GM21526 (cell line): Measurements from ENCODE around the gene NANOS3.

ENCODE experiments used
- ATAC-seq: cut with Tn5 transposase; IDR thresholded peaks from one replicate; pipeline ENCODE4 v1.9.1; 2021; ENCODE audit warnings: moderate library complexity; ENCODE audit not compliant: unreplicated experiment, low FRiP score

Gene NANOS3

DNA sequence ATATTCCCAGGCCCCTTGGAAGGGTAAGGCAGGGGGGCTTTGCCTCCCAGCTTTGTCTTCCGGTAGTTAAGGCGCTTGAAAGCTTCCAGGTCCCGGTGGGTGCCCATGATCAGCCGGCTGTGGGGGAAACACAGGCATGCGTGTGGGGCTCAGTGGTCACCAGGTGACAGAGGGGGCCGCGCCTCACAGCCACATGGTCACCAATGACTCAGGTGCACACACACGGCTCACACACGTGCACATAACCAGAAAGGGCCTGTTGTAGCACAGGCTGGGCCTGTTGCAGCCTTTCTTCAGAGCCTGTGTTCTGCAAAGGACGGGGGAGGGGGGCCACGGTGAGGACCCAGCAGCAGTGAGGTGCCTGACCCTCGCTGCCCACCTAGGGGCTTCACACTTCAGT is 5.9 kb downstream of the NANOS3 start:
- no peak for ATAC-seq

DNA sequence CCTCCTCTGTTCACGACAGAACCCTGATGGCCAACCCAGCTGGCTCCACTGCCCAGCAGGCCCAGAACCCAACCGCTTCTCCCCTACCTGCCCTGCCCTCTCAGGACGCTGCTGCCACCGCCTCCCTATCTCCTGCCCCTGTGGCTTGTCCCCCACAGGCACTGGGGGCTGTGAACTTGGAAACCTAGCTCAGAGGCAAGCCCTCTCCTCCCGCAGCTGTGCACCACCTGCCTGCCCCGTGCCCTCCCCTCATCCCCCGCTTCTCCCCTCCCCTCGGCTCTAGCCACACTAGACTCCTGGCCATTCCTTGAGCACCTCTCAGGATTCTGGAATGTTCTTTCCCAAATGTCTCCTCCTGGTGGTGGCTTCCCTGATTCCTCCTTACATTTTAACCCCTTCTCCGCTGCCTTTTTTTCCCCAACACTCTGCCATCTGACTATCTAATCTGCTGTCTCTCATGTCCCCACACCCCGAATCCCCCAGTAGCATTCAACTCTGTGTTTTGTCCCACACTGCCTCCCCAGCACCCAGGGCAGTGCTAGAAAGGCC is 6.7 kb downstream of the NANOS3 start:
- ATAC-seq, result no peak

DNA sequence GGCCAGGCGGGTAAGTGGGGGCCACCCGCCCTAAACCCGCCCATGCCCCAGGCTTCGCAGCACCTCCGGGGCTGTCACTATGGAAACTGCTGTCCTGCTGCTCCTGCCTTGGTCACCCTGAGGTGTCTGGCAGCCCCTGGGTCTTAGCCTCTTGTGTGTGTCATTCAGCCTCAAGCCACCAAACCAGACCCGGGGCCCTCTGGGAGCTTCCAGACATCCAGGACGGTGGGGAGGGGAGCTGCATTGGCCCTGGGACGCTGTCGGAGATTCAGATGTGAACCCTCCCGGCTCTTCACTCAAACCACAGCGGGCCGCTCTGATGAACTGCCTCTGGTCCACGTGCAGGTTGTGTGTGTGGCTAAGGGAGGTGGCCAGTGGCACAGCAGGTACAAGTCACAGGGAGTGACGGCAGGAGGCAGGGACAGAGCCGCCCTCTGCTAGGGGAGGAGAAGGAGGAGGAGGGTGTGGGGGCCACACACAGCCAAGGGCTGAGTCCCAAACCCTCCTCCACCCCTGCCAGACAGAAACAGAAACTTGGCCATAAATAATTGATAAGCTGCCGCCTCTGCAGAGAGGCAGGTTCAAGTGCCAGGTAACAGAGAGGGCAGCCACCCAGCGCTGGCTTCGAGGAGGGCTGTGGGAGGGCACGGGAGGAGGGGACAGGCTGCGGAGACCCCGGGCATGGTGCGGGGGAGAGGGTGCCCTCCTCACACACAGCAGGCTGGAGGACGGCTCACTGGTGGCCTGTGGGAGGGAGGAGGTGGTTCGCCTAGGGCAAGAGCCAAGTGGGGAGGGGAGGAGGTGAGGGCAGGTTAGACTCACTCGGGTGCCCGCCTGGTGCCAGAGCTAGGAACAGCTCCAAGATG is 8.0 kb downstream of the NANOS3 start:
- no peak for ATAC-seq

DNA sequence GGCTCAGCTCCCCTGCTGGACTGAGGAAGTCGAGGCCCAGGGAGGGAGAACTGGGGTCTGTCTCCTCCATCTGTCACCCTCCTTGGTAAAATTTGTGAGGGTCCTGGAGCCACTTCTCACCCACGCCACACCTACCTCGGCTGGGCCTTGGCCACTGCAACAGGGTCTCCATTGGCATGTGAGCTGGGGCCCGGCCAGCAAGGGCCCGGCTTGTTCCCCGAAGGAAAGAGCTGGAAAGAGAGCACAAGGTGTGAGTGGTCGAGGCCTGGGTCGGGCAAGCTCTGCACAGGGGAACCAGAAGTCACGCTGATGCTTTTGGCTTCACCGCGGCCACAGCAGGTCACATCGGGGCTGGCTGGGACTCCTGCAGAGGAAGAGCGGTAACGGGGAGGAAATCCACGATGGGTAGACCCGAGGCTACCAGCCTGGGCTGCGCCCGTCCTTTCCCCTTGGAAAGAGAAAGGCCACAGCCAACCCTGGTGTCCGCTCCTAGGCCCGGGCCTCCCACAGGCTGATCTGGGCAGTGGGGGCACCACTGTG is 9.0 kb downstream of the NANOS3 start:
- no peak for ATAC-seq

DNA sequence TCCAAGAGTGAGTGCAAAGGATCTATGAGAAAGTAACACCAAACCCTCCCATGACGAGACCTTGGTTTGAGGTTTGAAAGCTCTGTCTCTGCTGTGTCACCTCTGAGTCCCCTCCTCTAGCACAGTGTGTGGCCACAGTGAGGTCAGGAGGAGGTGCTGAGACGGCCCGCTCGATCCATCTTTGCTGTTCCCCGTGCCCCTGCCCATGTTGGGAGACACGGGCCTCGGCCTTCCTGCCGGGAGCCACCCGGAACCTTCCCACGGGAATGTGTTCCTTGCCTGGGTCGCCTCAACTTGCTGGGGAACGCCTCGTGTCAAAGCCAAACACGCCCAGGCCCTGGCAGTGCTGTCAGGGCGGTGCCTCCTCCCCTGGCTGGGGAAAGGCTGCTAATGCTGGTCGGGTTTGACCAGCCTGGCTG is 10.1 kb downstream of the NANOS3 start:
- no peak for ATAC-seq

DNA sequence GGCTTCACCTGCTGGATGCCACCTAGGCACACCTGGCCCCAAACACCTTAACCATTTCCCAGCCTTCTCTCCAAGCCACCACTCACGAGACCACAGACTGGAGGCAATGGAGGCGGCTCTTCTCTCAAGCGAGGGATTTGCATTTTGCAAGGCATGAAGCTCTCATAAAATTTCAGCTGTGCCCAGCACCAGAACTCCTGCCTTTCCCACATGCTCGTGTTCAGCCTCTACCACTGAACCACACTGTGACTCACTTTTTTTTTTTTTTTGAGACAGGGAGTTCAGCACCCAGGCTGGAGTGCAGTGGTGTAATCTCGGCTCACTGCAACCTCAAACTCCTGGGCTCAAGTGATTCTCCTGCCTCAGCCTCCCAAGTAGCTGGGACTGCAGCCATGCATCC is 10.6 kb downstream of the NANOS3 start:
- no peak for ATAC-seq

DNA sequence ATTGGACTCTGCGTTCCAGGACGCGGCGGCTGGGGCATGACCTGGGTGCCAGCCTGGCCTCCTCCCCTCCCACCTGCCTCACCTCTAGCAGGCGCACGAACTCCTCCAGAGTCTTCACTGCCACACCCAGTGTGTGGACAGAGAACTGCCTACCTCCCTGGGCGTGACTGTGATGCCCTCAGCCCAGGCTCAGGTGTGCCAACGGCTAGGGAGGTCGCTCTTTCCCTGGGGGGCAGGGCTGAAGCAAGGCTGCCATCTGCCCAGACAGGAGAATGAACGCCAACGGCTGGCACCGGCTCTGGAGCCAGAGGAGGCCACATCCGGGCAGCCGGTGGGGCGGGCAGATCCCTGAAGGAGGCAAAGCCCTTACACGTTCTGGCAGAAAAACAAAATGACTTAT is 11.3 kb downstream of the NANOS3 start:
- ATAC-seq, result no peak

DNA sequence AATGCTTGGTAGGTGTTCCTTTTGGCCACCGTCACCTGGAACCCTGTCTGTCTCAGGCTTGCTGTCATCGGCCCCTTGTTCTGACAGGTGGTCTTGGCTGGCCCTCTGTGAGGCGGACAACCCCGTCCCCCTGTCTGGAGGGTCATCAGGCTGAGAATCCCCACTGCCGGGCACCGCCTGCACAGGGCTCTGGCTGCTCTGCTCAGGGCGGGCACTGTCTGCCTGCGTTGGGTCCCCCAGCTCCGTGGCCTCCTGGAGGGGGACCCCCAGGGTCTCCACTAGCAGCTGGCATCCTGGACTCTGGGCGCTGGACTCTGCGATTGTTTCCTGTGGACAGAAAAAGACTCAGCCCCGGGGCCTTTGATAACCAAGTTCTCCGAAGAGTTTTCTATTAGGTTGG is 13.2 kb downstream of the NANOS3 start:
- no peak for ATAC-seq

DNA sequence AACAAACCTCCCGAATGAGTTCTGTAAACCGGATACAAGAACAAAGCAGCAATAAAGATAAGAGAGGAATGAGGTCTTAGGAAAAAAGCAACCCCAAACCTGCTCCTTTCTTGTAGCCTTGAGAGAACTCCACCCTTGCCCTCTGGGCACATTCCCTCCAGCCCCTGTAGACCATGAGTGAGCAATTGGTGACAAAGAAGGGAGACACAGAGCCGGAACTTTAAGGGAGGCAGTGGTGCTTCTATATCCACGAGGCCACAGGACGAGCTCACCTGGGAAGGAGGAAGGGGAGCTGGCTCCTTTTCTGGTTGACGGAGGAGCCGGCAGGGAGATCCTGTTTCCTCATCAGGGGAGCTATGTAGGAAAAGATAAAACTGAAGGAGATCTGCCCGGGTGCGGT is 15.9 kb downstream of the NANOS3 start:
- ATAC-seq, result no peak

DNA sequence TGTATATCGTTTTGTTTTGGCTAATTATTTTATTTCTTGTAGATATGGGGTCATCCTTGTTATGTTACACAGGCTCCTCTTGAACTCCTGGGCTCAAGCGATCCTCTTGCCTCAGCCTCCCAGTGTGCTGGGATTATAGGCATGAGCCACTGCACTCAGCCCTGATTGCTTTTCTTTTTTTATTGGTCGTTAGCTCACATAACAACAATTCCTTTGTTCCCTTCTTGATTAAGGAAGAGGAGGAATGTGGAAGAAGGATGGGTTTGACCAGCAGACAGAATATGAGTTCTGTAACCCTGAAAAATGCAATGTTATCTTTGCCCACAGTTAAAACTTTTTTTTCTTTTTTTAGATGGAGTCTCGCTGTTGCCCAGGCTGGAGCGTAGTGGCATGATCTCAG is 17.6 kb downstream of the NANOS3 start:
- ATAC-seq, result no peak

DNA sequence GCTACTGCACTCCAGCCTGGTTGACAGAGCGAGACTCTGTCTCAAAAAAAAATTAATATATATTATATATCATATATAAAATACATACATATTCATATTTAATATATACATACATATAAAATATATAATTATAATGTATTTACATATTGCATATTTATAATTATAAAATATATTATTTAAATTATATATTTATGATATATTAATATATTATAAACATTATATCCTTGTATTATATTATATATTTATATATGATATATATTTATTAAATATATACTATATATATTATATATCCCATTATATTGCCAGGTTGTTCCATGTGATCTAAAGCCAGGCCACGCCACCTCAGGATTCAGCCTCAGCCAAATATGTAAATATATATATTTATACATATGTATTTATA is 19.3 kb downstream of the NANOS3 start:
- ATAC-seq, result no peak

DNA sequence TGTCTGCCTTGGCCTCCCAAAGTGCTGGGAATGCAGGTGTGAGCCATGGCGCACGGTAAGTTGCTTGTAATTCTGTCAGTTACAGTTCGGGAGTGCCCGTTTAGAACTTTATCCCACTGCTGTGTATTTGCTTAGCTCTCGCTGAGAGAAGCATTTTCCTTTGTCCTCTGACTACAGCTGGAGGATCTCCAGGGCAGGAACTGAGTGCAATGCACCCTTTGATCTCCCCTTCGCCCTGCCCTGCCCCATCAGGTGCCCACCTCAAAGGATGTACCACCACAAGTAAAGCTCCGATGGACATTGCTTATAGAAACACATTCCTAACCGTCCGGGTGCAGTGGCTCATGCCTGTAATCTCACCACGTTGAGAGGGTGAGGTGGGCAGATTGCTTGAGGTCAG is 22.5 kb downstream of the NANOS3 start:
- no peak for ATAC-seq

DNA sequence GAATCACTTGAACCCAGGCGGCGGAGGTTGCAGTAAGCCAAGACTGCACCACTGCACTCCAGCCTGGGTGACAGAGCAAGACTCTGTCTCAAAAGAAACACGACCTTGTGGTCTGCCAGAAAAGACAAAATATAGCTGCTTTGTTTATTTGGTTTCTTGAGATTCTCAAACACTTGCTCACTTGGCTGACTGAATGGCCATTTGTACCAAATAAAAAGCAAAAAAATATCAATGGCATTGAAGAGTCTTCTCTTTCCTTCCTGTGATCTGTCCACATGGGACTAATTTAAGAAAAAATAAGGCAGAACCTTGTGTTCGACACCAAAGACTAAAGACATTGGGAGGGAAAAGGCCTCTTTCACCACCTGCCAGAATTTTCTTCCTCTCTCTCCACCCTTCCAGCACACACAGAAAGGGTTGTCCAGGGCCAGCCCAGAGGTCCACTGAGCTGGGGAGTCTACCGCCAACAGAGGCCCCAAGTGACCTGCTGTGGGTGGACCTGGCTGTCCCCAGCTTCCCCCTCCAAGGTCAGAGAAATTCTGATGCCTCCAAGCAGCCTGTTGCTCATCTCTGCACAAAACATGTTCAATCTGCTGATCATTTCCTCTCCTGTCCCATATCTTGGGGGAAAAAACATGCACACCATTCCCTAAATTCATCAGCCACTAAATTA is 23.1 kb downstream of the NANOS3 start:
- ATAC-seq, result no peak

DNA sequence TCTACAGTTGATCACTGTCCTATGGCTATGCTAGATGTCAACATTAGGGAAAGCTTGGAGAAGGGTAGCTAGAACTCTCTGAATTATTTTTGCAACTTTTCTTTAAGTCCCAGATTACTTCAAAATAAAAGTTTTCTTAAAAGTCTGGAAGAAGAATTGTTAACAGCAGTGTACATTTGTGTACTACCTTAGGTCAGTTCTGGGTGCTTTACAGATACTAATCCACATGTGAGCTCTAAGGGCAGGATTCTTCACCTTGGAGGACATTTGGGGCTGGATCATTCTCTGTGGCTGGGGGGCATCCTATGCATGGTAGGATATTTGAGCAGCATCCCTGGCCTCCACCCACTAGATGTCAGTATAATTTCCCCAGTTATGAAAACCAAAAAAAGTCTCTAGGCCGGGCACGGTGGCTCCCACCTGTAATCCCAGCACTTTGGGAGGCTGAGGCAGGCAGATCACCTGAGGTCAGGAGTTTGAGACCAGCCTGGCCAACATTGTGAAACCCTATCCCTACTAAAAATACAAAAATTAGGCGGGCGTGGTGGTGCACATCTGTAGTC is 26.1 kb downstream of the NANOS3 start:
- no peak for ATAC-seq

DNA sequence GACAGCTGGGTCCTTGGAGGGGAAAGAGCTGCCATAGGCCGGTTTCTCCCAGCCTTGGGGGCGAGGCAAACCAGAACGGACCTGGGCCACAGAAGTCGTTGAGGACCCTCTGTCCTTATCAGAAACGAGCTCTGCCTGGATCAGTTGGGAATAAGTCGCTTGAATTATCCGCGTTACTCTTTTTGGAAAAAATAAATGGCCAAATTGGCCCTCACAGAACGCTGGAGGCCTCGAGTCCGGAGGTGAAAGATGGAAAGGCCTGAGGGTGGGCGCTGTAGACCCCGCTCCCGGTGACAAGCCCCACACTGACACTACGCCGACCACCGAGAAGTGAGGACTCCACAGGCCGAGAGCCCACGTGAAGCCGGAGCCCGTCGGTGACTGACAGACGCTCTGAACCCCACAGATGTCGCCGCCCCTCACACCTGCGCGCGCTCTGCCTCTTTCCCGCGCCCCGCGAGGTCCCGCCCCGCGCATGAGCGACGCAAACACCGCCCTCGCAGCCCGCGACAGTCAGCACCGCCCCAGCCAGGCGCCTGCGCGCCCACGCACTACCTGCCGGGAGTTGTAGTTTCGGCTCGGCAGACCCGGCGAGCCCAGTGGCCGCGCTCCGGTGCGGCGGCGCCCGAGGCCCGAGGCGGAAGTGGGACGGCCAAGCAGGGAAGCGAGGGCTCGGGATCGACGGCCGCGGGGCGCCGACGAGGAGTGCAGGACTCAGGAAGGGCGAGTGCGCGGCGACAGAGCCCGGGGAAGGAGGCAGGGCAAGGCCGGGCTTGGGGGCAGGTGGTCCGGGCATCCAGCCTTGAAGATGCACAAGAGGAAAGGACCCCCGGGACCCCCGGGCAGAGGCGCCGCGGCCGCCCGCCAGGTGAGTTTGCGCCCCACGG is 28.9 kb downstream of the NANOS3 start, which contains the start of the genes BRME1 and CC2D1A:
TSS of gene BRME1 (minus strand) at position 484 of the 887 bp plus-strand sequence. CDS start 1,225 bp downstream, outside the sequence.
TSS of gene CC2D1A (plus strand) at position 568 of the 887 bp plus-strand sequence. CDS start at position 809, 241 bp downstream.
- peak; percentile 81 for ATAC-seq

DNA sequence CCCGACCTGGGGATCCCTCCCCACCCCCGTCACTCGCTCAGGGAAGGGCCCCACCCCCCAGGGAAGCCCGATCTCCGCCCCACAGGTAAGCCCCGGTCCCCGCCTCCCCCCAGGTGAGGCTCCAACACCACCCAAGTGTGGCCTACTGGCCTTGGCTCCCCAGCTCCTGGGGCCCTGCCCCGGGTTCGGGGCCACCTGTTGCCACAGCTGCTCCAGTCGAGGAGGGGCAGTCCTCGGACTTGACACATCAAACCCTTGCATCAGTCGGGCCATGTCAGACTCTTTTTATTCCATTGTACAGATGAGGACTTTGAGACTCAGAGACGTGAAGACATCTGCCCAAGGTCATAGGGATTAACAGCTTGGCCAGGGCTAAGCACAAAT is 29.6 kb downstream of the NANOS3 start:
- peak; percentile 9 for ATAC-seq

DNA sequence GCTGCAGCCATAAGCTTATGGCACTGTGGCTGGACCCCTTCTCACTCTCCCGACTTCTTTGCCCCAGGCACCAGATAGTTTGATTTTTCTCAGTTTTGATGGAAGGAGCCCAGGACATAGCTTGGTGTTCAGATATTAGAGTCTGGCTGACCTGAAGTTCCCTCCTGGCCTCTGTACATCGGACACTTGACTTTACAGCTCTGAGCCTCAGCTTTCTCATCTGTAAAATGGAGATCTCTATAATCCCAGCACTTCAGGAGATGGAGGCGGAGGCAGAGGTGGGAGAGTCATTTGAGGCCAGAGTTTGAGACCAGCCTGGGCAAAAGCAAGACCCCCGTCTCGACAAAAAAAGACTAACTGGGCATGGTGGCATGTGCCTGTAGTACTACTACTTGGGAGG is 30.0 kb downstream of the NANOS3 start:
- ATAC-seq, result no peak

DNA sequence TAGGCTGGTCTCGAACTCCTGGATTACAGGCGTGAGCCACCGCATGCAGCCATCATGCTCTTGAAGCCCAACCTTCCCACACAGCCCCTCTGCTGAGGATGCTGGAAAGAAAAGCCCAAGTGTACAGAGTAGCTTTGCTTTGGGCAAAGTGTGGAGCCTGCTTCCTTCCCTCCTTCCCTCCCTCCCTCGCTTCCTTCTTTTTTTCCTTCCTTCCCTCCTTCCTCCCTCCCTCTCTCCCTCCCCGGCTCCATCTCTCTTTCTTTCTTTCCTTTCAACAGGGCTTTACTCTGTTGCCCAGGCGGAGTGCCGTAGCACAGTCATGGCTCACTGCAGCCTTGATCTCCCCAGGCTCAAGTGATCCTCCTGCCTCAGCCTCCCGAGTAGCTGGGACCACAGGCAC is 31.7 kb downstream of the NANOS3 start:
- ATAC-seq, result no peak

DNA sequence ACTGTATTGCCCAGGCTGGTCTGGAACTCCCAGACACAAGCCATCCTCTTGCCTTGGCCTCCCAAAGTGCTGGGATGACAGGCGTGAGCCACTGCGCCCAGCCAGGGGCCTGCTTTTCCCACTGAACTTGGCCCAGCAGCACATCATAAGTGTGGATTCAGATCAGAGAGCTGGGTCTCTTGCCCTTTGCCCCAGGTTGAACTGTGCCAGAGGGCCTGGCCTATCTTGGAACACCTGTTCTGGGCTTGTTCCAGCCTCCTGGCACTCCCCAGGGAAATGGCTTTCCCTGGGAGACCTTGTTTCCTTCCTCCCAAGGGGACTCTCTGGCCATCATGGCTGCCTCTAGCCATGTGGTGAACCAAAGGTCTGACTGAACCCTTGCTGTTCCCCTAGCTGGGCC is 32.5 kb downstream of the NANOS3 start:
- ATAC-seq, result no peak

DNA sequence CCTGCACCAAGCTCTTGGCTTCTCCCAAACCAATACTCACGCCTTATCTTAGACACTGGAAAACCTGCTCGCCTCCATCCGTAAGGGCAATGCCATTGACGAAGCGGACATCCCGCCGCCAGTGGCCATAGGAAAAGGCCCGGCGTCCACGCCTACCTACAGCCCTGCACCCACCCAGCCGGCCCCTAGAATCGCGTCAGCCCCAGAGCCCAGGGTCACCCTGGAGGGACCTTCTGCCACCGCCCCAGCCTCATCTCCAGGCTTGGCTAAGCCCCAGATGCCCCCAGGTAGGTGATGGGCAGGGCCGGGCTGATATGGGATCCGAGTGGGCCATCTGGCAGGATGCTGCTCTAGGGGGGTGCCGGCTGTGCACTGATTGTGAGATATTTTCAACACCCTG is 36.4 kb downstream of the NANOS3 start:
- no peak for ATAC-seq
